Measurements from ENCODE around the gene GAK.

GAK gene

GRCh38 chr4:959338-960139 is 27.4 kb upstream of the GAK start:
- H3K9ac ChIP-seq (ENCODE audit: low read length) = no peak overlapping the region
- H3K36me3 ChIP-seq (ENCODE audit: low read length) = no peaks in the 10 kb centered on the region
- no peaks in the 10 kb centered on the region for H3K79me2 ChIP-seq (ENCODE audit: insufficient read depth, low read length)

GRCh38 chr4:958696-959337 is 26.7 kb upstream of the GAK start:
- Histone ChIP-seq H3K36me3 (ENCODE audit: low read length) (no peaks in the 10 kb centered on the region), H2AFZ (ENCODE audit: low read depth, low read length, severe bottlenecking) (no peak overlapping the region), H3K4me3 (ENCODE audit: insufficient read depth, low read length, poor library complexity, severe bottlenecking) (no peak overlapping the region), H3K27ac (ENCODE audit: low read depth, low read length) (no peak overlapping the region), H3K9me3 (ENCODE audit: insufficient read depth, low read length) (no peaks in the 10 kb centered on the region), H3K27me3 (ENCODE audit: low read length) (no peaks in the 10 kb centered on the region), H3F3A (ENCODE audit: insufficient read depth) (no peaks in the 10 kb centered on the region), H3K9me2 (replicated peaks; ENCODE audit: insufficient read depth, low read length) (no peaks in the 10 kb centered on the region), H3K79me2 (ENCODE audit: insufficient read depth, low read length) (no peaks in the 10 kb centered on the region), H3K9ac (ENCODE audit: low read length) (no peak overlapping the region), H3K4me2 (ENCODE audit: low read depth, low read length, poor library complexity, severe bottlenecking) (no peak overlapping the region), H4K20me1 (ENCODE audit: low read depth, low read length) (no peaks in the 10 kb centered on the region)
- TF ChIP-seq EZH2phosphoT487 (conservative IDR thresholded peaks at IDR 0.05; ENCODE audit: low read length) (no peak), CTCF (IDR thresholded peaks at IDR 0.05; ENCODE audit: insufficient read depth, low read length, poor library complexity, severe bottlenecking) (no peak)

More at GRCh38 chr4:959338-960139, 27.4 kb upstream of the GAK start:
- no peak overlapping the region for H3K27ac ChIP-seq (ENCODE audit: low read depth, low read length)
- H3K27me3 ChIP-seq (ENCODE audit: low read length) = no peaks in the 10 kb centered on the region
- no peak overlapping the region for H2AFZ ChIP-seq (ENCODE audit: low read depth, low read length, severe bottlenecking)
- no peak overlapping the region for H3K4me2 ChIP-seq (ENCODE audit: low read depth, low read length, poor library complexity, severe bottlenecking)
- no peaks in the 10 kb centered on the region for H4K20me1 ChIP-seq (ENCODE audit: low read depth, low read length)
- H3K9me2 ChIP-seq (replicated peaks; ENCODE audit: insufficient read depth, low read length) = no peaks in the 10 kb centered on the region
- no peaks in the 10 kb centered on the region for H3F3A ChIP-seq (ENCODE audit: insufficient read depth)
- H3K9me3 ChIP-seq (ENCODE audit: insufficient read depth, low read length) = no peaks in the 10 kb centered on the region
- no peak for TF ChIP-seq EZH2phosphoT487 (conservative IDR thresholded peaks at IDR 0.05; ENCODE audit: low read length)
- no peak for TF ChIP-seq CTCF (IDR thresholded peaks at IDR 0.05; ENCODE audit: insufficient read depth, low read length, poor library complexity, severe bottlenecking)
- no peak overlapping the region for H3K4me3 ChIP-seq (ENCODE audit: insufficient read depth, low read length, poor library complexity, severe bottlenecking)

GRCh38 chr4:958314-958665 is 26.2 kb upstream of the GAK start:
- Histone ChIP-seq H3K9me3 (ENCODE audit: insufficient read depth, low read length) (no peaks in the 10 kb centered on the region), H3K27ac (ENCODE audit: low read depth, low read length) (no peak overlapping the region)

More at GRCh38 chr4:958314-958665, 26.2 kb upstream of the GAK start:
- Histone ChIP-seq H3K9ac (ENCODE audit: low read length) (no peak overlapping the region), H3K4me2 (ENCODE audit: low read depth, low read length, poor library complexity, severe bottlenecking) (no peak overlapping the region), H3K27me3 (ENCODE audit: low read length) (no peaks in the 10 kb centered on the region), H3K4me3 (ENCODE audit: insufficient read depth, low read length, poor library complexity, severe bottlenecking) (no peak overlapping the region), H3K9me2 (replicated peaks; ENCODE audit: insufficient read depth, low read length) (no peaks in the 10 kb centered on the region), H3K79me2 (ENCODE audit: insufficient read depth, low read length) (no peaks in the 10 kb centered on the region), H4K20me1 (ENCODE audit: low read depth, low read length) (no peaks in the 10 kb centered on the region), H2AFZ (ENCODE audit: low read depth, low read length, severe bottlenecking) (no peak overlapping the region), H3F3A (ENCODE audit: insufficient read depth) (no peaks in the 10 kb centered on the region), H3K36me3 (ENCODE audit: low read length) (no peaks in the 10 kb centered on the region)
- TF ChIP-seq CTCF (IDR thresholded peaks at IDR 0.05; ENCODE audit: insufficient read depth, low read length, poor library complexity, severe bottlenecking) (no peak), EZH2phosphoT487 (conservative IDR thresholded peaks at IDR 0.05; ENCODE audit: low read length) (no peak)

Data from SU-DHL-6 (cell line).